Chondrocyte (in vitro differentiated cells): ENCODE results near the gene UCHL3. TPM values are rescaled to one million over a fixed set of nuclear protein-coding genes. Genes with fewer than 3 reads are reported as not detected.

Experiments
- DNase-seq: peaks from one replicate; pipeline ENCODE4 v3.0.0; 2021; ENCODE audit warnings: mixed read lengths, low spot score
- H3K27ac Mint-ChIP-seq: one replicate; pipeline ENCODE4 v1.8.0; 2021; ENCODE audit warnings: mild to moderate bottlenecking, moderate library complexity, mixed read lengths; ENCODE audit not compliant: unreplicated experiment
- H3K27me3 Mint-ChIP-seq: 2 replicates; pipeline ENCODE4 v1.8.0; 2021; ENCODE audit warnings: low read depth, mixed read lengths
- H3K36me3 Mint-ChIP-seq: 2 replicates; pipeline ENCODE4 v1.8.0; 2021; ENCODE audit warnings: low read depth, mixed read lengths
- H3K4me1 Mint-ChIP-seq: 2 replicates; pipeline ENCODE4 v1.8.0; 2021; ENCODE audit warnings: low read depth, mild to moderate bottlenecking, mixed read lengths
- H3K4me3 Mint-ChIP-seq: one replicate; pipeline ENCODE4 v1.8.0; 2021; ENCODE audit warnings: mild to moderate bottlenecking, moderate library complexity, mixed read lengths; ENCODE audit not compliant: unreplicated experiment
- H3K9me3 Mint-ChIP-seq: 2 replicates; pipeline ENCODE4 v1.8.0; 2021; ENCODE audit warnings: low read depth, mixed read lengths
- CTCF ChIP-seq: fragments of 200-600 bp; sonication (generic); IDR thresholded peaks from 2 replicates; pipeline ENCODE4 v1.5.0; 2021; ENCODE audit warnings: antibody characterized with exemption, mild to moderate bottlenecking, moderate library complexity
- total RNA-seq: library from RNA; stranded (reverse); gene quantifications from 3 replicates; pipeline ENCODE4 v1.2.1, GENCODE V29; 2021

The UCHL3 gene
- total RNA-seq, 1 donor from 2014 or later, result 29.5 TPM

- peak; percentile 88 for TF ChIP-seq CTCF
These were observed 17.1 kb downstream of the UCHL3 start for GRCh38 chr13:75566658-75567057.

DNA sequence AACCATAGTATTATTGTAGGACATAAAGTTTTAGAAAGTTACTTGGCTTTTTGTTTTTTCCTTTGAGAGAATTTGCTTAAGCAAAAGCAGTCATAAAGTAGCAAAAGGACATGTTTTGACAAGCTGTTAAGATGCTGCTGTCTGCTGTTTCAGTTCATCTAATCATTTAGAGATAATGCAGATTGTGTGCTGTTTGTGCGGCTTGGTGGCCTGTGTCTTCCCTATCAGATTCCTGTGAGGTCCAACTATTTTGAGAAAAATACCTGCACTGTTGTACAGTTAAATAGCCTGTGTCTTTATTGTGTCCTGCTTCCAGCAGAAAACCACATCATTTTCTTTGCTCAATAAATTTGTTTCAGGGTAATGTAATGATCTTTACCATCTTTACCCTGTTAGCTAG lies 20.0 kb downstream of the UCHL3 start:
- no peaks in the 10 kb centered on the region for H3K27me3 Mint-ChIP-seq
- H3K4me3 Mint-ChIP-seq, result no peak overlapping the region
- H3K27ac Mint-ChIP-seq, result peak overlapping the region; percentile 86
- no peaks in the 10 kb centered on the region for H3K9me3 Mint-ChIP-seq
- peaks cover 17% of the 10 kb centered on the region for H3K36me3 Mint-ChIP-seq
- no peak for TF ChIP-seq CTCF
- DNase-seq, result no peak
- peaks cover 9% of the 10 kb centered on the region for H3K4me1 Mint-ChIP-seq

More at GRCh38 chr13:75566658-75567057, 17.1 kb downstream of the UCHL3 start:
- H3K9me3 Mint-ChIP-seq, result no peaks in the 10 kb centered on the region
- no peak overlapping the region for H3K4me3 Mint-ChIP-seq
- peaks cover 9% of the 10 kb centered on the region for H3K4me1 Mint-ChIP-seq
- peaks cover 7% of the 10 kb centered on the region for H3K36me3 Mint-ChIP-seq
- no peaks in the 10 kb centered on the region for H3K27me3 Mint-ChIP-seq
- no peak overlapping the region for H3K27ac Mint-ChIP-seq
- DNase-seq, result no peak

DNA sequence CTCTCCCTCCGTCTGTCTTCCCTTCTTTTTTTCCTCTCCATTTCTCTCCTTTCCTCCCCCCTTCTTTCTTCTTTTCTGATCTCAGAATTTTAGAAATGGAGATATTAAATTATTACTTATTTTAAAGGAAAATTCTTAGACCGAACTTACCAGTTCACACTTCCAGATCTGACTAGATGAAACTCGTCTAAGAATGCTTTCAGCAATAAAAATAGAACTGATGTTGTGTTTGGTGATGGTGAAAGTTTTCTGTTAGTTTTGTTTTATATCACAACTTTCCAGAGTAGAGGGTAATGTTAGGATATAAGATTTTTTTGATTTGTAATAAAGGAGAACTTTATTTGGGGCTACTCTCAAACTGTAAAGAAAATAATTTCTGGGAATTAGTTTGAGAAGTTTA lies 29.9 kb downstream of the UCHL3 start:
- no peak for DNase-seq
- peaks cover 9% of the 10 kb centered on the region for H3K9me3 Mint-ChIP-seq
- no peak for TF ChIP-seq CTCF
- peaks cover 8% of the 10 kb centered on the region for H3K36me3 Mint-ChIP-seq
- H3K4me3 Mint-ChIP-seq, result no peak overlapping the region
- H3K27ac Mint-ChIP-seq, result peak overlapping the region; percentile 59
- H3K4me1 Mint-ChIP-seq, result peaks cover 14% of the 10 kb centered on the region
- H3K27me3 Mint-ChIP-seq, result no peaks in the 10 kb centered on the region

DNA sequence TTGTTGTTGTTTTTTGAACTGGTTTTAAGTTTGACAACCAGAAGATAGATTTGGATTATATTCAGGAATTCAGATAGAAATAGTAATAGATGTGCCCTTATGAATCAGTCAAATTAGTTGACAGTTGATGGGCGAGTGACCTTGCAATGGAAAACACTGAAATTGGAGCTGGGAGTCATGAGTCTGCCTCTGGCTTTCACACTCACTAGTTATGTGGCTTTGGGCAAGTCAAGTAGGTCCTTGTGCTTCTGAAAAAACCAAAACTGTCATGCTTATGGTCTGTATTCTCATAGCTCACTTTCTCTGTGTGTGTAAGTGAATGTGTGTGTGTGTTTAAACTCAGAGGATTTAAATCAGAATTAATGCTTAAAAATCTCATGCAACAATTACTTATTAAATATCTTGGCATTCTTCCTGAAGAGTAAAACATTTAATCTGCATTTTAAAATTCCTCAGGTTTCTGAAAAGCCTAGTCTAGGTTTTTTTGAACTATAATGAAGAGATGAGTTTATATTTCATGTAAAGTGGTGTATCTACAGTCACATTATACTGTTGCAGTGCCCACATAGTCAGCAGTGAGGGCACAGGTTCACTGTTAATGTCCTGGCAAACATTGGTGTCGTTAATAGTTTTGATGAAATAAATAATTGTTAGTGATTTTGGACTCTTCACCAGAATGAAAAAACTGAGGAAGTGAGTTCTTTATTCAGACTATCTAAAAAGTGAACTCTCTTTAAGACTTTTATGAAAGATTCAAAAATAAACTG lies 32.5 kb downstream of the UCHL3 start:
- Mint-ChIP-seq H3K36me3 (peaks cover 12% of the 10 kb centered on the region), H3K27me3 (no peaks in the 10 kb centered on the region), H3K4me1 (peaks cover 14% of the 10 kb centered on the region), H3K9me3 (peaks cover 22% of the 10 kb centered on the region), H3K4me3 (no peak overlapping the region), H3K27ac (peak overlapping the region; percentile 12)
- TF ChIP-seq CTCF, result no peak
- DNase-seq, result no peak

DNA sequence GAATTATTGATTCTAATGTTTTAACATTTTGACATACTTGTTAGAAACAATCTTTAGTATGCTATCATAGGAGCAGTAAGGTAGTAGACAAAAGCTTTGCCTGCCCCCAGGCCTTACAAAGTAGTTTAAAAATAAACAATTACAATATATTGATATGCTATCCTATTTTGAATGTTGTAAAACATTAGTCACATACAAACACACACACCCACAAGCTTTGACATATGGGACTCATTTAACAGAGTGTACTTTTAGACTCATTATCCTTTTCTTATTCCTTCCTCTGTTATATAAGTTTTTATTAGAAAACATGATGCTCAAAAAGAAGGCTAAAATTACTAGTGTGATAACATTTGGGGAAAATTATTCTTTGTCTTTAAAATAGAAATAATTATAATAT lies 33.5 kb downstream of the UCHL3 start:
- peaks cover 12% of the 10 kb centered on the region for H3K36me3 Mint-ChIP-seq
- no peak overlapping the region for H3K4me3 Mint-ChIP-seq
- no peak for DNase-seq
- peaks cover 18% of the 10 kb centered on the region for H3K4me1 Mint-ChIP-seq
- H3K27ac Mint-ChIP-seq, result no peak overlapping the region
- no peak for TF ChIP-seq CTCF
- H3K27me3 Mint-ChIP-seq, result no peaks in the 10 kb centered on the region
- H3K9me3 Mint-ChIP-seq, result peaks cover 22% of the 10 kb centered on the region
